DOHH2 (cell line): ENCODE measurements around the gene SF3B2.

Experiments
- CTCF ChIP-seq: fragments of 200-600 bp; sonication (generic); IDR thresholded peaks from one replicate; pipeline ENCODE4 v1.5.1; 2014; ENCODE audit warnings: antibody characterized with exemption, mild to moderate bottlenecking, low read depth, low read length; ENCODE audit not compliant: poor library complexity, severe bottlenecking
- EZH2phosphoT487 ChIP-seq: fragments of 200-600 bp; sonication (generic); IDR thresholded peaks from 2 replicates; pipeline ENCODE4 v1.6.1; 2017; ENCODE audit warnings: borderline replicate concordance, mild to moderate bottlenecking, antibody characterized with exemption, low read length, moderate library complexity, mixed read lengths

DNA sequence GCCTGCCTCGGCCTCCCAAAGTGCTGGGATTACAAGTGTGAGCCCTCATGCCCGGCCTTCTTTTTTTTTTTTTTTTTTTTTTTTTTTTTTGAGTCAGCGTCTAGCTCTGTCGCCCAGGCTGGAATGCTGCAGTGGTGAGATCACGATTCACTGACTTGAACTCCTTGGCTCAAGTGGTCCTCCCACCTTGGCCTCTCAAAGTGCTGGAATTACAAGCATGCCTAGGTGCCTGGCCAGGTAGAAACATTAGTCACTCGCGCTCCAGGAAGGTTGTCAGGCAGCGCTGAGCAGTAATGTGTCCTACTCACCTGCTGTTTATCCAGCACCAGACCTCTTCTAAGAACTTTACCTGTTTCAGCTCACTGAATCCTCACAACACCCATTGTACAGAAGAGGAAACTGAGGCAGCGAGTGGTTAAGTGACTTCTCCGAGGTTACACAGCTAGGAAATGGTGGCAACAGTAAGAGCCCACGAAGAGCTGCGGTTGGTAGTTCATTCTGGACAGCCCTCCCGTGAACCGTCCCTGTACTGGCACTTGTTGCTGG lies 40.9 kb upstream of the SF3B2 start:
- no peak for TF ChIP-seq CTCF
- no peak for TF ChIP-seq EZH2phosphoT487
